Thoracic aorta (tissue), 2 donors: ENCODE data around the gene GAL3ST1. TPM values are rescaled to one million over a fixed set of nuclear protein-coding genes. Genes with fewer than 3 reads are reported as not detected.

ENCODE experiments used
- ATAC-seq: fragments of 150-250 bp; one replicate; pipeline ENCODE4 v1.8.0; 2017; ENCODE audit warnings: low read depth; ENCODE audit not compliant: insufficient number of reproducible peaks, low FRiP score
- DNase-seq: peaks from one replicate; pipeline ENCODE4 v3.0.0-alpha.2; 2020; ENCODE audit warnings: low spot score
- H3K27ac ChIP-seq, 2 donors: fragments of 200-600 bp; sonication (generic); 1 replicate in 1 of 2; 2 replicates in 1 of 2; pipeline ENCODE4 v1.5.1; 2016; ENCODE audit warnings: mild to moderate bottlenecking in 2 of 2, moderate library complexity in 2 of 2
- H3K27me3 ChIP-seq: fragments of 200-600 bp; sonication (generic); replicated peaks from 2 replicates; pipeline ENCODE4 v1.6.0; 2016; ENCODE audit warnings: mild to moderate bottlenecking; ENCODE audit not compliant: insufficient read depth
- H3K36me3 ChIP-seq: fragments of 200-600 bp; sonication (generic); one replicate; pipeline ENCODE4 v1.5.1; 2016
- H3K4me1 ChIP-seq, 2 donors: fragments of 200-600 bp; sonication (generic); 1 replicate in 1 of 2; 2 replicates in 1 of 2; pipeline versions ENCODE4 v1.5.1 to v1.6.0; 2016; ENCODE audit warnings: low read depth in 2 of 2, mild to moderate bottlenecking in 1 of 2; ENCODE audit not compliant: control insufficient read depth in 1 of 2
- H3K4me3 ChIP-seq: fragments of 200-600 bp; sonication (generic); 2 replicates; pipeline ENCODE4 v1.5.1; 2016; ENCODE audit warnings: mild to moderate bottlenecking
- H3K9me3 ChIP-seq: fragments of 200-600 bp; sonication (generic); 2 replicates; pipeline ENCODE4 v1.5.1; 2016
- total RNA-seq, 2 donors: library from RNA; depleted of rRNA; stranded (reverse); fragments of >200 nt; gene quantifications; one replicate each; pipeline versions ENCODE4 v1.1.0 to v1.2.3, GENCODE V29; 2016
- TF ChIP-seq, protein P1 (sequence below): fragments of 200-600 bp; sonication (generic); IDR thresholded peaks from one replicate; pipeline ENCODE4 v1.5.1; 2019; ENCODE audit warnings: antibody characterized with exemption

The GAL3ST1 gene
- total RNA-seq, 2 donors from 2014 or later = 1.5 to 2.2 TPM

DNA sequence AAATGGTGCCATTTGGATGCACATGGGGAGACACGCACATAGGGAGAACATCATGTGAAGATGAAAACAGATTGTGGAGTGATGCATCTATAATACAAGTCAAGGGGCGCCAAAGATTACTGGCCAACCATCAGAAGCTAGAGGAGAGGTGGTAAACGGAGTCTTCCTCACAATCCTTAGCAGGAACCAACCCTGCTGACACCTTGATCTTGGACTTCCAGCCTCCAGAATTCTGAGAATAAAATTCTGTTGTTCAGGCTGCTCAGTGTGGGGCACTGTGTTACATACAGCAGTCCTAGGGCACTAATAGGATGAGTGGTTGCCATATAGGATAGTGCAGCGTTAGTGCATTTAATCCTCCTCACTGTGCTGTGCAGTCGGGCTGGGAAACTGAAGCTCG lies 61.0 kb downstream of the GAL3ST1 start:
- Histone ChIP-seq H3K27ac (no peak overlapping the region), H3K4me3 (no peak overlapping the region), H3K36me3 (no peaks in the 10 kb centered on the region), H3K4me1 (no peaks in the 10 kb centered on the region), H3K27me3 (no peaks in the 10 kb centered on the region), H3K9me3 (no peaks in the 10 kb centered on the region)
- DNase-seq (no peak), ATAC-seq (no peak)
- TF ChIP-seq, protein P1, sequence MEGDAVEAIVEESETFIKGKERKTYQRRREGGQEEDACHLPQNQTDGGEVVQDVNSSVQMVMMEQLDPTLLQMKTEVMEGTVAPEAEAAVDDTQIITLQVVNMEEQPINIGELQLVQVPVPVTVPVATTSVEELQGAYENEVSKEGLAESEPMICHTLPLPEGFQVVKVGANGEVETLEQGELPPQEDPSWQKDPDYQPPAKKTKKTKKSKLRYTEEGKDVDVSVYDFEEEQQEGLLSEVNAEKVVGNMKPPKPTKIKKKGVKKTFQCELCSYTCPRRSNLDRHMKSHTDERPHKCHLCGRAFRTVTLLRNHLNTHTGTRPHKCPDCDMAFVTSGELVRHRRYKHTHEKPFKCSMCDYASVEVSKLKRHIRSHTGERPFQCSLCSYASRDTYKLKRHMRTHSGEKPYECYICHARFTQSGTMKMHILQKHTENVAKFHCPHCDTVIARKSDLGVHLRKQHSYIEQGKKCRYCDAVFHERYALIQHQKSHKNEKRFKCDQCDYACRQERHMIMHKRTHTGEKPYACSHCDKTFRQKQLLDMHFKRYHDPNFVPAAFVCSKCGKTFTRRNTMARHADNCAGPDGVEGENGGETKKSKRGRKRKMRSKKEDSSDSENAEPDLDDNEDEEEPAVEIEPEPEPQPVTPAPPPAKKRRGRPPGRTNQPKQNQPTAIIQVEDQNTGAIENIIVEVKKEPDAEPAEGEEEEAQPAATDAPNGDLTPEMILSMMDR = no peak

GRCh38 chr22:30511911-30512310 lies 62.6 kb downstream of the GAL3ST1 start:
- no peak for ATAC-seq
- no peak for DNase-seq

GRCh38 chr22:30511109-30511508 lies 63.4 kb downstream of the GAL3ST1 start:
- Histone ChIP-seq H3K36me3 (no peaks in the 10 kb centered on the region), H3K4me1 (no peaks in the 10 kb centered on the region), H3K9me3 (no peaks in the 10 kb centered on the region), H3K4me3 (no peak overlapping the region), H3K27me3 (no peaks in the 10 kb centered on the region), H3K27ac (no peak overlapping the region)
- TF ChIP-seq, protein P1 = no peak
- ATAC-seq = no peak
- DNase-seq = no peak

More at GRCh38 chr22:30511911-30512310, 62.6 kb downstream of the GAL3ST1 start:
- no peaks in the 10 kb centered on the region for H3K9me3 ChIP-seq
- H3K36me3 ChIP-seq = no peaks in the 10 kb centered on the region
- H3K27ac ChIP-seq = no peak overlapping the region
- H3K4me3 ChIP-seq = no peak overlapping the region
- TF ChIP-seq, protein P1 = no peak
- no peaks in the 10 kb centered on the region for H3K4me1 ChIP-seq
- H3K27me3 ChIP-seq = no peaks in the 10 kb centered on the region

GRCh38 chr22:30508216-30508615 lies 66.2 kb downstream of the GAL3ST1 start:
- Histone ChIP-seq H3K4me1 (peaks cover 0 to 5% of the 10 kb centered on the region in 2 donors), H3K27ac (no peak overlapping the region), H3K27me3 (no peaks in the 10 kb centered on the region), H3K4me3 (no peak overlapping the region), H3K36me3 (no peaks in the 10 kb centered on the region), H3K9me3 (no peaks in the 10 kb centered on the region)
- TF ChIP-seq, protein P1 = no peak
- ATAC-seq (no peak), DNase-seq (no peak)

DNA sequence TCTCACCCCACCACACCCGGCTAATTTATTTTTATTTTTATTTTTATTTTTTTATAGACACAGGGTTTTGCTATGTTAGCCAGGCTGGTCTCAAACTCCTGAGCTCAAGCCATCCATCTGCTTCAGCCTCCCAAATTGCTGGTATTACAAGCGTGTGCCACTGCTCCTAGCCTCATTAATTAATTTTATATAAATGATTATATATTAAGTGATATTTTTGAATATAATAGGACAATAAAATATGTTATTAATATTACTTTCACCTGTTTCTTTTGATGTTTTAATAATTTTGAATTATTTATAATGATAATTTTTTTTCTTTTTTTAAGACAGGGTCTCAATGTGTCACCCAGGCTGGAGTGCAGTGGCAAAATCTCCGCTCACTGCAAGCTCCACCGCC lies 66.8 kb downstream of the GAL3ST1 start:
- Histone ChIP-seq H3K4me3 (no peak overlapping the region), H3K27me3 (no peaks in the 10 kb centered on the region), H3K36me3 (no peaks in the 10 kb centered on the region), H3K9me3 (no peaks in the 10 kb centered on the region), H3K4me1 (peaks cover 0 to 5% of the 10 kb centered on the region in 2 donors), H3K27ac (no peak overlapping the region)
- no peak for DNase-seq
- no peak for ATAC-seq
- TF ChIP-seq, protein P1 = no peak
